Upper lobe of left lung (tissue), 6 donors: Measurements from ENCODE around the gene SATB1. TPM values are rescaled to one million over a fixed set of nuclear protein-coding genes. Genes with fewer than 3 reads are reported as not detected.

ENCODE experiments used
- ATAC-seq, 2 donors: fragments of 200-7000 bp; cut with Tn5 transposase; one replicate each; pipeline ENCODE4 v1.9.1; 2022; ENCODE audit warnings: mild to moderate bottlenecking in 2 of 2, moderate library complexity in 2 of 2; ENCODE audit not compliant: low FRiP score in 2 of 2
- DNase-seq, 2 donors: peaks; one replicate each; pipeline ENCODE4 v3.0.0-alpha.2; 2019 to 2020
- H3K27ac ChIP-seq, 4 donors: fragments of 200-600 bp; sonication (generic); one replicate each; pipeline ENCODE4 v1.5.1; 2016 to 2019
- H3K27me3 ChIP-seq, 4 donors: fragments of 200-600 bp; sonication (generic); one replicate each; pipeline ENCODE4 v1.5.1; 2017 to 2019
- H3K36me3 ChIP-seq, 4 donors: fragments of 200-600 bp; sonication (generic); one replicate each; pipeline ENCODE4 v1.5.1; 2016 to 2019
- H3K4me1 ChIP-seq, 4 donors: fragments of 200-600 bp; sonication (generic); one replicate each; pipeline ENCODE4 v1.5.1; 2018 to 2019
- H3K4me3 ChIP-seq, 4 donors: fragments of 200-600 bp; sonication (generic); one replicate each; pipeline ENCODE4 v1.5.1; 2017 to 2019; ENCODE audit warnings: mild to moderate bottlenecking in 2 of 4, moderate library complexity in 1 of 4
- H3K9me3 ChIP-seq, 4 donors: fragments of 200-600 bp; sonication (generic); one replicate each; pipeline ENCODE4 v1.5.1; 2018 to 2019
- CTCF ChIP-seq, 6 experiments: fragments of 450-650 bp in 4 of 6; fragments of 200-600 bp in 2 of 6; sonication (generic) in 2 of 6; IDR thresholded peaks; one replicate each; pipeline ENCODE4 v1.5.1; 2016 to 2019; ENCODE audit warnings: antibody characterized with exemption in 6 of 6
- EP300 ChIP-seq, 4 donors: sonication (generic); formaldehyde crosslinking; IDR thresholded peaks; one replicate each; pipeline ENCODE4 v1.5.1; 2017; ENCODE audit warnings: antibody characterized with exemption in 4 of 4, control low read depth in 2 of 4
- POLR2A ChIP-seq, 4 donors: fragments of 450-650 bp; IDR thresholded peaks; one replicate each; pipeline ENCODE4 v1.5.1; 2016 to 2017; ENCODE audit warnings: antibody characterized with exemption in 4 of 4, mild to moderate bottlenecking in 2 of 4
- POLR2AphosphoS5 ChIP-seq, 2 donors: sonication (generic); formaldehyde crosslinking; IDR thresholded peaks; one replicate each; pipeline ENCODE4 v1.5.1; 2017; ENCODE audit warnings: antibody characterized with exemption in 2 of 2
- WGBS, 2 donors: methylation state at CpG; one replicate each; pipeline ENCODE4 v1.1.5; 2017 to 2018; 5-methylcytosine and 5-hydroxymethylcytosine counted together
- total RNA-seq, 6 donors: library from RNA; depleted of rRNA in 4 of 6; stranded (reverse); fragments of >200 nt in 4 of 6; gene quantifications; one replicate each; pipeline versions ENCODE4 v1.1.0 to v1.2.1, GENCODE V29; 2016 to 2021
- donor health status: DM: no; HTN: no; CAD: no; lungs with moderate emphysema.
- donor health status: DM: no; HTN: yes; CAD: no; lungs with severe emphysema.

SATB1 gene
- total RNA-seq, 6 donors from 2014 or later, result 25.4 to 80.7 (median 45.0) TPM

- Histone ChIP-seq H3K27me3 (no peaks in the 10 kb centered on the region), H3K27ac (no peak overlapping the region), H3K4me1 (no peaks in the 10 kb centered on the region), H3K9me3 (no peaks in the 10 kb centered on the region), H3K4me3 (no peak overlapping the region), H3K36me3 (no peaks in the 10 kb centered on the region)
- no peak for DNase-seq
- WGBS, 2 donors, result 82 to 91% methylated on average over 1 of the region's 1 CpG
- no peak for TF ChIP-seq POLR2A (IDR thresholded peaks at IDR 0.05)
- no peak for TF ChIP-seq EP300 (IDR thresholded peaks at IDR 0.05)
- ATAC-seq, result no peak
These were observed 7.6 kb upstream of the SATB1 start for GRCh38 chr3:18432752-18433151.

- ATAC-seq (no peak), DNase-seq (no peak)
- no peaks in the 10 kb centered on the region for H3K36me3 ChIP-seq
- H3K27ac ChIP-seq, result no peak overlapping the region
- TF ChIP-seq POLR2A (IDR thresholded peaks at IDR 0.05) (no peak), CTCF (IDR thresholded peaks at IDR 0.05) (no peak), POLR2AphosphoS5 (IDR thresholded peaks at IDR 0.05) (no peak), EP300 (IDR thresholded peaks at IDR 0.05) (no peak)
- no peak overlapping the region for H3K4me3 ChIP-seq
- H3K4me1 ChIP-seq, result no peaks in the 10 kb centered on the region
- 64 to 73% methylated on average over 3 of the region's 3 CpGs for WGBS, 2 donors
- H3K9me3 ChIP-seq, result no peaks in the 10 kb centered on the region
- no peaks in the 10 kb centered on the region for H3K27me3 ChIP-seq
These were observed 6.1 kb upstream of the SATB1 start for GRCh38 chr3:18431266-18431665.

GRCh38 chr3:18428991-18429745 lies 4.0 kb upstream of the SATB1 start:
- WGBS, 2 donors, result 51 to 61% methylated on average over 6 of the region's 6 CpGs
- TF ChIP-seq POLR2A (IDR thresholded peaks at IDR 0.05) (no peak), POLR2AphosphoS5 (IDR thresholded peaks at IDR 0.05) (no peak), EP300 (IDR thresholded peaks at IDR 0.05) (no peak), CTCF (IDR thresholded peaks at IDR 0.05) (no peak)
- H3K36me3 ChIP-seq, result no peaks in the 10 kb centered on the region
- H3K9me3 ChIP-seq, result no peaks in the 10 kb centered on the region
- no peak overlapping the region for H3K4me3 ChIP-seq
- H3K27me3 ChIP-seq, result no peaks in the 10 kb centered on the region
- DNase-seq, result no peak
- H3K4me1 ChIP-seq, result no peaks in the 10 kb centered on the region
- ATAC-seq, result no peak
- no peak overlapping the region for H3K27ac ChIP-seq

GRCh38 chr3:18428036-18428435 lies 2.9 kb upstream of the SATB1 start:
- no peaks in the 10 kb centered on the region for H3K36me3 ChIP-seq
- no peak for DNase-seq
- 53 to 70% methylated on average over 1 of the region's 1 CpG for WGBS, 2 donors
- no peaks in the 10 kb centered on the region for H3K27me3 ChIP-seq
- H3K4me1 ChIP-seq, result peaks cover 1 to 3% (median 2%) of the 10 kb centered on the region in 4 donors
- no peak overlapping the region for H3K27ac ChIP-seq
- TF ChIP-seq POLR2AphosphoS5 (IDR thresholded peaks at IDR 0.05) (no peak), POLR2A (IDR thresholded peaks at IDR 0.05) (no peak), EP300 (IDR thresholded peaks at IDR 0.05) (no peak)
- no peak for ATAC-seq
- no peaks in the 10 kb centered on the region for H3K9me3 ChIP-seq
- no peak overlapping the region for H3K4me3 ChIP-seq

GRCh38 chr3:18426597-18427193 lies 1.6 kb upstream of the SATB1 start:
- TF ChIP-seq CTCF (IDR thresholded peaks at IDR 0.05) (no peak), POLR2AphosphoS5 (IDR thresholded peaks at IDR 0.05) (no peak), POLR2A (IDR thresholded peaks at IDR 0.05) (no peak), EP300 (IDR thresholded peaks at IDR 0.05) (no peak)
- H3K9me3 ChIP-seq, result no peaks in the 10 kb centered on the region
- ATAC-seq (no peak), DNase-seq (no peak)
- H3K36me3 ChIP-seq, result no peaks in the 10 kb centered on the region
- peak overlapping the region in 2 of 4 donors; percentile 85 to 92 for H3K4me3 ChIP-seq
- peaks cover 5 to 11% (median 9%) of the 10 kb centered on the region in 4 donors for H3K4me1 ChIP-seq
- H3K27ac ChIP-seq, result peak overlapping the region in 1 of 4 donors; percentile 96
- WGBS, 2 donors, result 25 to 43% methylated on average over 3 of the region's 3 CpGs
- H3K27me3 ChIP-seq, result no peaks in the 10 kb centered on the region
